ENCODE data around the gene BCL2L2. TPM values are rescaled to one million over a fixed set of nuclear protein-coding genes. Genes with fewer than 3 reads are reported as not detected.

BCL2L2 gene
- total RNA-seq, 4 donors from 2014 or later = 23.9 to 49.0 (median 43.0) TPM

DNA sequence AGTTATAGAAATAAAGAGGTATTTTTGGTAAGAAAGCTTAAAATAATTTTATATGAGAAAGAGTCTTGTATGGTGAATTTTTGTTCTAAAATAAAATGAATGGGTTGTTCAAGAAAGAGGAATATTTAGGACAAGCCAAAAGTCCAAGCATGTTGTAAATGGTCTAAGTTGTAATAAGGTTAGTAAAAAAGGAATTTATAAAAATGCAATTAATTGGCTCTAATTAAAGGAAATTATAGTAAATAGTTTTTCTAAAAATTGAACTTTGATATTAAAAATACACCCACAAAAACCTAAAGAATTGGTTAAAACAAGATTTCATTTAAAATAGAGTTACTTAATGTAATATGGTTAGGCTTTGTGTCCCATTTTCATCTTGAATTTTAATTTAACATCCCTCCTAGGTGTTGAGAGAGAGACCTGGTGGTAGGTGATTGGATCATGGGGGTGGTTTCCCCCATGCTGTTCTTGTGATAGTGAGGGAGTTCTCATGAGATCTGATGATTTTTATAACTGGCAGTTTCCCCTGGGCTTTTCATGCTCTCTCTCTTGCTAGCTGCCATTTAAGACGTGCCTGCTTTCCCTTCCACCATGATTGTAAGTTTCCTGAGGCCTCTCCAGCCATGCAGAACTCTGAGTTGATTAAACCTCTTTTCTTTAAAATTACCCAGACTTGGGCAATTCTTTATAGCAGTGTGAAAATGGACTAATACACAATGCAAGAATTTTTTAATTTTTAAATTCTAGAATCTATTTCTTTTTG, 33.1 kb downstream of the BCL2L2 start:
- 40 to 76% methylated on average over 1 of the region's 1 CpG for WGBS, 2 donors (ENCODE audit: low coverage in 1 of 2)
- no peak overlapping the region for H3K4me3 ChIP-seq
- H3K9me3 ChIP-seq = peaks cover 0 to 4% of the 10 kb centered on the region in 2 donors
- H3K27ac ChIP-seq = no peak overlapping the region
- no peaks in the 10 kb centered on the region for H3K4me1 ChIP-seq
- H3K36me3 ChIP-seq = no peaks in the 10 kb centered on the region
- intact Hi-C loops (cut with DNase I; ENCODE audit: low total_unique reads) (no loop called here), in situ Hi-C loops (cut with MboI; ENCODE audit: low pct_ligation_motif_present in 1 of 4, low pct_unique_long_range_greater_than_20kb in 1 of 4, low sequenced_read_pairs in 3 of 4) (loop anchor here in 2 of 4 donors (25.0 kb wide), 1 partner anchor 223 kb away; the partner anchor contains the start of genes AP1G2 (in 2 of the 2), THTPA (in 2 of the 2) and ZFHX2 (in 2 of the 2))
- DNase-seq = no peak
- H3K27me3 ChIP-seq = peaks cover 9% of the 10 kb centered on the region
- TF ChIP-seq EP300 (IDR thresholded peaks at IDR 0.05; ENCODE audit: low read depth) = no peak
- no peak for TF ChIP-seq CTCF (IDR thresholded peaks at IDR 0.05)
- no peak for TF ChIP-seq POLR2AphosphoS5 (IDR thresholded peaks at IDR 0.05)
- no peak for TF ChIP-seq POLR2A (IDR thresholded peaks at IDR 0.05)

DNA sequence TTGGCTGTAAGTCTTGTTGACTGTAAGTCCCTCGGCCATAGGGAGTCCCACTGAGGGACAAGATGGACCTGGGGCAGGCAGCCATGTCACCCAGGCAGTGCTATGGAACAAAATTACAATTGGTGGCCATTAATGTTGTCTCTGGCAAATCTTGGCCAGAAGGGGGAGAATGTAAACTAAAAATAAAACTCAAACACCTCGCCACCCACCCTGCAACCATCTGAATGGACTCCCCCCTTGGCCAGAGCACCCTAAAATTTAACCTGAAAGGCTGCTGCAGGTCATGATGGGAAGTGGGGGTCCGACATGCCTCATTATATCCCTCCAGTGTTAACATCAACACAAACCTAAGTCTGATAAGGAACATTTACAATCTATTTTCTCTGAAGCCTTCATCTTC, 37.8 kb downstream of the BCL2L2 start:
- H3K4me1 ChIP-seq = no peaks in the 10 kb centered on the region
- no peak overlapping the region for H3K27ac ChIP-seq
- 48 to 63% methylated on average over 3 of the region's 3 CpGs for WGBS, 2 donors (ENCODE audit: low coverage in 1 of 2)
- H3K27me3 ChIP-seq = peaks cover 5% of the 10 kb centered on the region
- no peaks in the 10 kb centered on the region for H3K36me3 ChIP-seq
- no peak for DNase-seq
- no peak overlapping the region for H3K4me3 ChIP-seq
- in situ Hi-C loops (cut with MboI; ENCODE audit: low pct_ligation_motif_present in 1 of 4, low pct_unique_long_range_greater_than_20kb in 1 of 4, low sequenced_read_pairs in 3 of 4) (loop anchor here in 2 of 4 donors (25.0 kb wide), 1 partner anchor 218 kb away; the partner anchor contains the start of genes AP1G2 (in 2 of the 2), THTPA (in 2 of the 2) and ZFHX2 (in 2 of the 2)), intact Hi-C loops (cut with DNase I; ENCODE audit: low total_unique reads) (no loop called here)
- H3K9me3 ChIP-seq = peaks cover 0 to 4% of the 10 kb centered on the region in 2 donors
- TF ChIP-seq EP300 (IDR thresholded peaks at IDR 0.05; ENCODE audit: low read depth) = no peak

- Histone ChIP-seq H3K36me3 (no peaks in the 10 kb centered on the region), H3K4me1 (no peaks in the 10 kb centered on the region), H3K9me3 (no peaks in the 10 kb centered on the region), H3K27ac (no peak overlapping the region), H3K27me3 (peaks cover 9% of the 10 kb centered on the region), H3K4me3 (no peak overlapping the region)
- DNase-seq = no peak
- in situ Hi-C loops (cut with MboI; ENCODE audit: low pct_ligation_motif_present in 1 of 4, low pct_unique_long_range_greater_than_20kb in 1 of 4, low sequenced_read_pairs in 3 of 4) = loop anchor here in 2 of 4 donors (25.0 kb wide), 1 partner anchor 216 kb away; the partner anchor contains the start of genes AP1G2 (in 2 of the 2), THTPA (in 2 of the 2) and ZFHX2 (in 2 of the 2)
- TF ChIP-seq CTCF (IDR thresholded peaks at IDR 0.05) (no peak), EP300 (IDR thresholded peaks at IDR 0.05; ENCODE audit: low read depth) (no peak), POLR2A (IDR thresholded peaks at IDR 0.05) (no peak), POLR2AphosphoS5 (IDR thresholded peaks at IDR 0.05) (no peak)
- intact Hi-C loops (cut with DNase I; ENCODE audit: low total_unique reads) = no loop called here
- 60 to 81% methylated on average over 3 to 13 of the region's 13 CpGs for WGBS, 2 donors (ENCODE audit: low coverage in 1 of 2)
Observed at GRCh38 chr14:23345987-23346692, 39.5 kb downstream of the BCL2L2 start.

DNA sequence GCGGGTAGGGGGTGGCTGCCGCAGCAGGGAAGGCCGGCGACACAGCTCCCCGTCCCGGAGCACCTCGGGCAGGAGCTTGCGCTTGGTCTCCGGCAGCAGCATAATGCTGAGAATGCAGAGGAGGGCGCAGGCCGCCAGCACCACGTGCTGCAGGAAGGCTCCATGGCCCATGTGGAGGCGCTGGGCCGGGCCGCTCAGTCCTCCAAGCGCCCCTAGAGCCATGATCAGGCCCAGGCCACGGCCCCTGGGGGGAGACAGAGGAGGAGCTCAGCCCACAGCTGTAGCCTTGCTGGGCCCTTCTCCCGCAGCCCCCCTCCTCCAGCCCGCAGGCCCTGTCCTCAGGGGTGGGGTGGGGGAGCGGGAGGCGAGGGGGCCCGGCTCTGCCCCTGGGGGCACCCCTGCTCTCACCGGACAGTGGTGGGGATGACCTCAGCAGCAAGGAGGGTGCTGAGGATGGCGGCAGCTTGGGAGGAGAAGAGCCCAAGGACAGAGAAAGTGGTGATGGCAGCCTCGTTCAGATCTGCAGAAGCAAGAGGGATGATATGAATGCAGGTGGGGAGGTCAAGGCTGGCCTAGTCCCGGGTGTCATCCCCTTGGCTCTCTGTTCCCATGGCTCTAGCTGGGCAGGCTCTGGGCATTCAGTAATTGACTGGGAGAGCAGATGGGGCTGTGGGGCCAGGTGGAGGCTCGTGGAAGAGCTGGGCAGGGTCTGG, 40.2 kb downstream of the BCL2L2 start:
- in situ Hi-C loops (cut with MboI; ENCODE audit: low pct_ligation_motif_present in 1 of 4, low pct_unique_long_range_greater_than_20kb in 1 of 4, low sequenced_read_pairs in 3 of 4) (loop anchor here in 2 of 4 donors (25.0 kb wide), 1 partner anchor 215 kb away; the partner anchor contains the start of genes AP1G2 (in 2 of the 2), THTPA (in 2 of the 2) and ZFHX2 (in 2 of the 2)), intact Hi-C loops (cut with DNase I; ENCODE audit: low total_unique reads) (no loop called here)
- WGBS, 2 donors (ENCODE audit: low coverage in 1 of 2) = 60 to 94% methylated on average over 1 to 22 of the region's 27 CpGs

More for the DNA sequence above, 40.2 kb downstream of the BCL2L2 start:
- no peak overlapping the region for H3K4me3 ChIP-seq
- H3K4me1 ChIP-seq = peaks cover 3 to 4% (median 3%) of the 10 kb centered on the region in 4 donors
- H3K27ac ChIP-seq = no peak overlapping the region
- no peak for TF ChIP-seq CTCF (IDR thresholded peaks at IDR 0.05)
- TF ChIP-seq POLR2AphosphoS5 (IDR thresholded peaks at IDR 0.05) = no peak
- no peak for TF ChIP-seq POLR2A (IDR thresholded peaks at IDR 0.05)
- TF ChIP-seq EP300 (IDR thresholded peaks at IDR 0.05; ENCODE audit: low read depth) = no peak
- DNase-seq = no peak
- H3K9me3 ChIP-seq = no peaks in the 10 kb centered on the region
- peaks cover 16% of the 10 kb centered on the region for H3K27me3 ChIP-seq
- H3K36me3 ChIP-seq = no peaks in the 10 kb centered on the region
